ENCODE measurements around the gene EARS2. TPM values are rescaled to one million over a fixed set of nuclear protein-coding genes. Genes with fewer than 3 reads are reported as not detected.

EARS2 gene
- total and polyA plus RNA-seq, 10 of the 15 experiments (the other 5 are each of a cell fraction or from before 2014, with no cell fraction given), result 12.9 to 65.9 (median 33.5) TPM

GRCh38 chr16:23504453-23505179 is 52.5 kb downstream of the EARS2 start (continued):
- TF ChIP-seq RELA (IDR thresholded peaks at IDR 0.05; ENCODE audit: borderline replicate concordance, partially characterized antibody), result no peak
- TF ChIP-seq IRF4 (IDR thresholded peaks at IDR 0.05; ENCODE audit: low read depth, low read length), result peak; percentile 91
- TF ChIP-seq ZNF592 (IDR thresholded peaks at IDR 0.05), result no peak
- no peak for TF ChIP-seq BCLAF1 (IDR thresholded peaks at IDR 0.05)
- no peak for TF ChIP-seq CBX5 (IDR thresholded peaks at IDR 0.05; ENCODE audit: low read depth)
- 0 out of 6 replicates have a peak, but pooled peaks of 1 of the 3 experiments have one; percentile 23 for TF ChIP-seq CTCF (IDR thresholded peaks at IDR 0.05 in 2 of 3, conservative IDR thresholded peaks at IDR 0.05 in 1 of 3; ENCODE audit: control insufficient read depth in 2 of 3, extremely low read depth in 1 of 3, insufficient read depth in 1 of 3, low read depth in 3 of 3, low read length in 3 of 3)
- TF ChIP-seq KAT2A (conservative IDR thresholded peaks at IDR 0.05; ENCODE audit: control insufficient read depth, low read depth, low read length), result no peak
- TF ChIP-seq TCF3 (IDR thresholded peaks at IDR 0.05; ENCODE audit: borderline replicate concordance, insufficient read depth, low read depth, low read length), result peak; percentile 97
- no peak for TF ChIP-seq SUPT20H (IDR thresholded peaks at IDR 0.05; ENCODE audit: borderline replicate concordance, control insufficient read depth, low read depth, low read length)
- peak; percentile 89 to 94 for TF ChIP-seq BHLHE40 (IDR thresholded peaks at IDR 0.05; ENCODE audit: borderline replicate concordance in 1 of 2, low read depth in 2 of 2, low read length in 1 of 2)
- no peak for TF ChIP-seq ZNF687 (IDR thresholded peaks at IDR 0.05)
- TF ChIP-seq POLR2A (IDR thresholded peaks at IDR 0.05; ENCODE audit: low read depth, low read length), result peak; percentile 31; the same call in 1 of the 2 replicates
- peak; percentile 82 for TF ChIP-seq ATF7 (IDR thresholded peaks at IDR 0.05; ENCODE audit: low read depth)

All from GM12878 (cell line).